K562 (cell line): Measurements from ENCODE around the gene NUB1. TPM values are rescaled to one million over a fixed set of nuclear protein-coding genes. Genes with fewer than 3 reads are reported as not detected.

Source experiments
- MEF2A ChIP-seq: IDR thresholded peaks from 2 replicates; pipeline ENCODE4 v1.6.1; 2011; ENCODE audit warnings: low read depth, mild to moderate bottlenecking, low read length, moderate library complexity; ENCODE audit not compliant: control insufficient read depth
- NEUROD1 ChIP-seq: fragments of 150-350 bp; IDR thresholded peaks from 2 replicates; pipeline ENCODE4 v1.6.1; 2014; ENCODE audit warnings: borderline replicate concordance, low read length, low read depth; ENCODE audit not compliant: partially characterized antibody
- THAP12 ChIP-seq: fragments of 250-450 bp; sonication (Bioruptor Pico); IDR thresholded peaks from 2 replicates; pipeline ENCODE4 v1.9.0; 2021; ENCODE audit warnings: mild to moderate bottlenecking, inconsistent platforms
- polyA plus RNA-seq, 8 experiments: library from polyadenylated mRNA; depleted of rRNA in 4 of 8; stranded (reverse) in 5 of 8; unstranded in 3 of 8; fragments of >200 nt; fragmentation: Nextera tagmentation in 2 of 8; fragmentation: Illumina TruSeq in 1 of 8; extraction: Ambion mirVana in 2 of 8; extraction: Trizol in 1 of 8; gene quantifications; 2 replicates each; pipeline versions ENCODE4 v1.2.1 to v1.2.3, GENCODE V29; 2011 to 2014; ENCODE audit warnings: inconsistent platforms in 1 of 8, missing spikeins in 1 of 8
- total RNA-seq, 7 experiments: library from RNA; depleted of rRNA in 6 of 7; stranded (reverse); fragments of >200 nt in 6 of 7; fragmentation: Illumina TruSeq in 2 of 7; extraction: Trizol in 2 of 7; gene quantifications; 2 replicates each; pipeline versions ENCODE4 v1.2.1 to v1.2.3, GENCODE V29; 2011 to 2021; ENCODE audit warnings: low replicate concordance in 1 of 7
- TF ChIP-seq, protein P1 (sequence below): fragments of 450-650 bp; IDR thresholded peaks from 2 replicates; pipeline ENCODE4 v1.6.1; 2016; ENCODE audit warnings: low read depth

The NUB1 gene
- total and polyA plus RNA-seq, 9 of the 15 experiments (the other 6 are each of a cell fraction or from before 2014, with no cell fraction given): 43.2 to 159 (median 85.2) TPM

DNA sequence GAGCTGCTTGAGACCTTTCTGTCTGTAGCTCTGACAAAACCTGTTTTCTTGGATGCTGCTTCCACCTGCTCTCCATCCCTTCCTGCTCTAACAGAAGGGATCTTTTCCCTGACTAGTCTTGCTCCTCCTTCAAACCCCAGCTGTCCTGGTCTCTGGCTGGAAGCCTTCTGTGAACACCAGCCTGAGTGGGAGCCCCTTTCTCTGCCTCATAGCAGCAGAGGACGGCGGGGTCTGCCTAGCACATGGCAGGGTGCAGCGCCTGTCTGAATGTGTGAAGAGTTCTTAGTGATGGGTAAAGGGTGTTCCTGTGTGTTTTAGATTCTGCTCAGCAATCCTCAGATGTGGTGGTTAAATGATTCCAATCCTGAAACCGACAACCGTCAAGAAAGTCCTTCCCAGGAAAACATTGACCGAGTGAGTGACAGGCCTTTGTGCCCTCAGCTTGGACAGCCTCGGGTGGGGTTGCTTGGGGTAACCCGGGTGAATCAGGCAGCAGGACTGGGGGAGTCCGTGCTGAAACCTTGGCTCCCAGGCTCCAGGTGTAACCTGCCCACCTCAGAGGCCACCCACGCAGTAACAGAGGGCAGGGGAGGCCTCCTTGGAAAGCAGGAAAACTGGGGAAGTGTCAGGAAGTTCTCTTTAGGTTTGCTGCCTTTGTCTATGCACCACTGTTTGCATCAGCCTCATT lies 34.1 kb downstream of the NUB1 start (continued):
- TF ChIP-seq, protein P1, sequence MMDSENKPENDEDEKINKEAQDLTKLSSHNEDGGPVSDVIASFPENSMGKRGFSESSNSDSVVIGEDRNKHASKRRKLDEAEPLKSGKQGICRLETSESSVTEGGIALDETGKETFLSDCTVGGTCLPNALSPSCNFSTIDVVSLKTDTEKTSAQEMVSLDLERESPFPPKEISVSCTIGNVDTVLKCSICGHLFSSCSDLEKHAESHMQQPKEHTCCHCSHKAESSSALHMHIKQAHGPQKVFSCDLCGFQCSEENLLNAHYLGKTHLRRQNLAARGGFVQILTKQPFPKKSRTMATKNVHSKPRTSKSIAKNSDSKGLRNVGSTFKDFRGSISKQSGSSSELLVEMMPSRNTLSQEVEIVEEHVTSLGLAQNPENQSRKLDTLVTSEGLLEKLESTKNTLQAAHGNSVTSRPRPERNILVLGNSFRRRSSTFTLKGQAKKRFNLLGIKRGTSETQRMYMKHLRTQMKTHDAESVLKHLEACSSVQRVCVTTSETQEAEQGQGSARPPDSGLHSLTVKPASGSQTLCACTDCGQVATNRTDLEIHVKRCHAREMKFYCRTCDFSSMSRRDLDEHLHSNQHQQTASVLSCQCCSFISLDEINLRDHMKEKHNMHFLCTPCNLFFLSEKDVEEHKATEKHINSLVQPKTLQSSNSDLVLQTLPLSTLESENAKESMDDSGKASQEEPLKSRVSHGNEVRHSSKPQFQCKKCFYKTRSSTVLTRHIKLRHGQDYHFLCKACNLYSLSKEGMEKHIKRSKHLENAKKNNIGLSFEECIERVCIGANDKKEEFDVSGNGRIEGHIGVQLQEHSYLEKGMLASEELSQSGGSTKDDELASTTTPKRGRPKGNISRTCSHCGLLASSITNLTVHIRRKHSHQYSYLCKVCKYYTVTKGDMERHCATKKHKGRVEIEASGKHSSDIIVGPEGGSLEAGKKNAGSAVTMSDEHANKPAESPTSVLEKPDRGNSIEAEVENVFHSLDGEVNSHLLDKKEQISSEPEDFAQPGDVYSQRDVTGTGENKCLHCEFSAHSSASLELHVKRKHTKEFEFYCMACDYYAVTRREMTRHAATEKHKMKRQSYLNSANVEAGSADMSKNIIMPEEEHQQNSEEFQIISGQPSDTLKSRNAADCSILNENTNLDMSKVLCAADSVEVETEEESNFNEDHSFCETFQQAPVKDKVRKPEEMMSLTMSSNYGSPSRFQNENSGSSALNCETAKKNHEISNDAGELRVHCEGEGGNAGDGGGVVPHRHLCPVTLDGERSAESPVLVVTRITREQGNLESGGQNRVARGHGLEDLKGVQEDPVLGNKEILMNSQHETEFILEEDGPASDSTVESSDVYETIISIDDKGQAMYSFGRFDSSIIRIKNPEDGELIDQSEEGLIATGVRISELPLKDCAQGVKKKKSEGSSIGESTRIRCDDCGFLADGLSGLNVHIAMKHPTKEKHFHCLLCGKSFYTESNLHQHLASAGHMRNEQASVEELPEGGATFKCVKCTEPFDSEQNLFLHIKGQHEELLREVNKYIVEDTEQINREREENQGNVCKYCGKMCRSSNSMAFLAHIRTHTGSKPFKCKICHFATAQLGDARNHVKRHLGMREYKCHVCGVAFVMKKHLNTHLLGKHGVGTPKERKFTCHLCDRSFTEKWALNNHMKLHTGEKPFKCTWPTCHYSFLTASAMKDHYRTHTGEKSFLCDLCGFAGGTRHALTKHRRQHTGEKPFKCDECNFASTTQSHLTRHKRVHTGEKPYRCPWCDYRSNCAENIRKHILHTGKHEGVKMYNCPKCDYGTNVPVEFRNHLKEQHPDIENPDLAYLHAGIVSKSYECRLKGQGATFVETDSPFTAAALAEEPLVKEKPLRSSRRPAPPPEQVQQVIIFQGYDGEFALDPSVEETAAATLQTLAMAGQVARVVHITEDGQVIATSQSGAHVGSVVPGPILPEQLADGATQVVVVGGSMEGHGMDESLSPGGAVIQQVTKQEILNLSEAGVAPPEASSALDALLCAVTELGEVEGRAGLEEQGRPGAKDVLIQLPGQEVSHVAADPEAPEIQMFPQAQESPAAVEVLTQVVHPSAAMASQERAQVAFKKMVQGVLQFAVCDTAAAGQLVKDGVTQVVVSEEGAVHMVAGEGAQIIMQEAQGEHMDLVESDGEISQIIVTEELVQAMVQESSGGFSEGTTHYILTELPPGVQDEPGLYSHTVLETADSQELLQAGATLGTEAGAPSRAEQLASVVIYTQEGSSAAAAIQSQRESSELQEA: no peak
- TF ChIP-seq THAP12 (CRISPR knock-in tag): no peak
- no peak for TF ChIP-seq NEUROD1
- no peak for TF ChIP-seq MEF2A
